Measurements from ENCODE around the gene ENHO. TPM values are rescaled to one million over a fixed set of nuclear protein-coding genes. Genes with fewer than 3 reads are reported as not detected.

The ENHO gene
- total RNA-seq, 6 experiments from 2014 or later = 1.5 to 2.7 (median 2.1) TPM

DNA sequence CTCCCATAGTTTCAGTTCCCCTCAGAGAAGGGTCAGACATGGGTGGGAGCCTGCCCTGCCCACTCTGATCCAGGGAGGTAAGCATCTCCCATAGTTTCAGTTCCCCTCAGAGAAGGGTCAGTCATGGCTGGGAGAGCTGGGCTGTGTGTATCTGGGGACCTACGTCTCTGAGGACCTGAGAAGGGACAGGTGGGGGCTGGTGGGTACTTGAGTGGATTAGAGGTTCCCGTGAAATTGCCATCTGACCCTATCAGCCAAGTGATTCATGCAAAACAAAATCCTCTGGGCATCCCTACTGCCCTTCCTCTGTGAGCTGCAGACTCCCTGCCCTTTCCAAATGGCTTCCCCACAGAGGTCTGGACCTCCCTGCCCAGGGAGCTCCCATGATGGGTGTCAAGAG lies 3.9 kb downstream of the ENHO start:
- H3K36me3 ChIP-seq = no peaks in the 10 kb centered on the region

DNA sequence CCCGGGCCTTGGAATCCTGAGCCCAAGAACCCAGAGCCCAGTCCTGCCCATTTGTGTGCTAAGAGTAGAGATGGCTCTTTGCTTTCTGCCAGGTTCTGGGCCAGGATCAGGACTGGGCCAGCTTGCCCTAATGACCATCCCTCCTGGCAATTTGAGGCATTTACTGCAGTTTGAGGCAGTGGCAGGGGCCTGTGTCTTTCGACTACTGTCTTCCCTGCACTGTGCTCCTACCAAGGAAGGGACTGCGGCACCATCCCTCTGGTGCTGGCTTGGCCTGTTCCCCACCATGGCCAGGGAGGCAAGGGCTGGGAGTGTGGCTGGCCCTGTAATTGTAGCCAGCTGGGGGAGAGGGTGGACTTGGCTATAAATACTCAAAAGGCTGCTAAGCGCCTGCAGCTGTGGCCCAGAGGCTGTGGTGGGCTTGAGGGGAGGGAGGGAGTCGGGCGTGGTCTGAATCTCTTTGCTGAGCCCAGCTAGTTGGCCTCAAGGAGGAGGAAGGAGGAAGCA lies 4.6 kb downstream of the ENHO start:
- H3K9me3 ChIP-seq = no peaks in the 10 kb centered on the region
- DNase-seq (peak in 1 of 3 donors; percentile 31), ATAC-seq (no peak)
- no peaks in the 10 kb centered on the region for H3K27me3 ChIP-seq
- no peak for TF ChIP-seq POLR2A (IDR thresholded peaks at IDR 0.05)
- TF ChIP-seq, protein P1, sequence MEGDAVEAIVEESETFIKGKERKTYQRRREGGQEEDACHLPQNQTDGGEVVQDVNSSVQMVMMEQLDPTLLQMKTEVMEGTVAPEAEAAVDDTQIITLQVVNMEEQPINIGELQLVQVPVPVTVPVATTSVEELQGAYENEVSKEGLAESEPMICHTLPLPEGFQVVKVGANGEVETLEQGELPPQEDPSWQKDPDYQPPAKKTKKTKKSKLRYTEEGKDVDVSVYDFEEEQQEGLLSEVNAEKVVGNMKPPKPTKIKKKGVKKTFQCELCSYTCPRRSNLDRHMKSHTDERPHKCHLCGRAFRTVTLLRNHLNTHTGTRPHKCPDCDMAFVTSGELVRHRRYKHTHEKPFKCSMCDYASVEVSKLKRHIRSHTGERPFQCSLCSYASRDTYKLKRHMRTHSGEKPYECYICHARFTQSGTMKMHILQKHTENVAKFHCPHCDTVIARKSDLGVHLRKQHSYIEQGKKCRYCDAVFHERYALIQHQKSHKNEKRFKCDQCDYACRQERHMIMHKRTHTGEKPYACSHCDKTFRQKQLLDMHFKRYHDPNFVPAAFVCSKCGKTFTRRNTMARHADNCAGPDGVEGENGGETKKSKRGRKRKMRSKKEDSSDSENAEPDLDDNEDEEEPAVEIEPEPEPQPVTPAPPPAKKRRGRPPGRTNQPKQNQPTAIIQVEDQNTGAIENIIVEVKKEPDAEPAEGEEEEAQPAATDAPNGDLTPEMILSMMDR (IDR thresholded peaks at IDR 0.05) = no peak
- peaks cover 0 to 6% (median 2%) of the 10 kb centered on the region in 4 donors for H3K4me1 ChIP-seq
- H3K27ac ChIP-seq = no peak overlapping the region
- 74% methylated on average over 3 of the region's 6 CpGs for WGBS (ENCODE audit: insufficient coverage, low coverage, low lambda C conversion rate, missing lambda C conversion rate)
- intact Hi-C loops (cut with DNase I) = no loop called here
- no peaks in the 10 kb centered on the region for H3K36me3 ChIP-seq
- H3K4me3 ChIP-seq = no peak overlapping the region

More for the DNA sequence above, 3.9 kb downstream of the ENHO start:
- intact Hi-C loops (cut with DNase I) = no loop called here
- no peaks in the 10 kb centered on the region for H3K27me3 ChIP-seq
- no peak for TF ChIP-seq POLR2A (IDR thresholded peaks at IDR 0.05)
- TF ChIP-seq, protein P1 (IDR thresholded peaks at IDR 0.05) = no peak
- no peaks in the 10 kb centered on the region for H3K9me3 ChIP-seq
- ATAC-seq = no peak
- no peak overlapping the region for H3K4me3 ChIP-seq
- 56% methylated on average over 2 of the region's 2 CpGs for WGBS (ENCODE audit: insufficient coverage, low coverage, low lambda C conversion rate, missing lambda C conversion rate)
- no peak for DNase-seq
- H3K27ac ChIP-seq = no peak overlapping the region
- H3K4me1 ChIP-seq = peaks cover 0 to 9% (median 2%) of the 10 kb centered on the region in 4 donors

DNA sequence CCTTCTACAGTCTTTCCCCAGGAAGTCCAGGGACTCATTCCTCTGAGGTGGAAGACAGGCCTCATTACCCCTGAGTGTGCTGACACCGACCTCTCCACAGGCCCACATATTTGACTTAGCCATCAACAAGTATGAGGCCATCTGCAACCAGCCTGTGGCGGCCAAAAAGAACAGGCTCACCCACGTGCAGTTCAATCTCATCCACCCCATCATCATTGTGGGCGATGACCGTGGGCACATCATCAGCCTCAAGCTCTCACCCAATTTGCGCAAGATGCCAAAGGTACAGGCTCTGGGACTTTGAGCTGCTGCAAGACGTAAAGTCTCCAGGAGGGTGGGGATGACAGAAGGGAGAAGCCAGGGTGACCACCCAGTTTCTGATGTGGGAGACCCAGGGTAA lies 5.6 kb downstream of the ENHO start:
- Histone ChIP-seq H3K4me1 (peaks cover 0 to 14% (median 4%) of the 10 kb centered on the region in 4 donors), H3K9me3 (no peaks in the 10 kb centered on the region), H3K4me3 (no peak overlapping the region), H3K36me3 (no peaks in the 10 kb centered on the region), H3K27ac (no peak overlapping the region), H3K27me3 (no peaks in the 10 kb centered on the region)
- TF ChIP-seq, protein P1 (IDR thresholded peaks at IDR 0.05) = no peak
- no peak for TF ChIP-seq POLR2A (IDR thresholded peaks at IDR 0.05)
- intact Hi-C loops (cut with DNase I) = no loop called here
- DNase-seq (peak in 1 of 3 donors; percentile 32), ATAC-seq (no peak)
- 62% methylated on average over 2 of the region's 7 CpGs for WGBS (ENCODE audit: insufficient coverage, low coverage, low lambda C conversion rate, missing lambda C conversion rate)

DNA sequence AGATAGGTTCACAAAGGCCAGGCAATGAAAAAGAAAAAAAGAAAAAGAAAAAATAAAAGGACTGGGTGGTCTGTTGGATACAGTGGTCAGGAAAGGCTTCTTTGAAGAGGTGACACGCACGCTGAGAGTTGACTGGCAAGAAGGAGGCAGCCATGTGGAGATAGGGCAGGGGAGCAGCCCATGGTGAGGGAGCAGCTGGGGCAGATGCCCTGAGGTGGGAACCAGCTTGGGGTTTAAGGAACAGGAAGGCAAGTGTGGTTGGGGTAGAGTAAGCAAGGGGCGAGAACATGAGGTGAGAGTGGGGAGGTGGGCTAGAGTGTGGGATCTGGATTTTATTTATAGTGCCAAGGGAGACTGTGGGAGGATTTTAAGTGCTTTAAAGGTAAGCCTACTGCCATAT lies 6.8 kb downstream of the ENHO start:
- no peaks in the 10 kb centered on the region for H3K27me3 ChIP-seq
- intact Hi-C loops (cut with DNase I) = no loop called here
- no peaks in the 10 kb centered on the region for H3K9me3 ChIP-seq
- DNase-seq = peak in 1 of 3 donors; percentile 20
- H3K27ac ChIP-seq = no peak overlapping the region
- 97% methylated on average over 3 of the region's 3 CpGs for WGBS (ENCODE audit: insufficient coverage, low coverage, low lambda C conversion rate, missing lambda C conversion rate)
- H3K36me3 ChIP-seq = no peaks in the 10 kb centered on the region
- no peak overlapping the region for H3K4me3 ChIP-seq
- peaks cover 0 to 14% (median 4%) of the 10 kb centered on the region in 4 donors for H3K4me1 ChIP-seq
- TF ChIP-seq POLR2A (IDR thresholded peaks at IDR 0.05) = no peak
- TF ChIP-seq, protein P1 (IDR thresholded peaks at IDR 0.05) = no peak
- ATAC-seq = no peak
